GM19240 (cell line): Measurements from ENCODE around the gene NFILZ.
"Not testable (repeated sequence)": the region's sequence is repeated elsewhere in the genome, so short reads cannot be mapped to it uniquely, and the experiment has no call there.

Experiments used
- DNase-seq: peaks from one replicate; pipeline ENCODE4 v3.0.0; 2011; ENCODE audit warnings: low spot score; ENCODE audit not compliant: insufficient read length

The NFILZ gene

GRCh38 chr19:8611391-8611876, 19.0 kb upstream of the NFILZ start:
- DNase-seq, result no peak

GRCh38 chr19:8611877-8612806, 18.3 kb upstream of the NFILZ start:
- no peak for DNase-seq

GRCh38 chr19:8612807-8613171, 17.6 kb upstream of the NFILZ start:
- DNase-seq, result no peak

- DNase-seq, result no peak
These were observed 16.0 kb upstream of the NFILZ start for GRCh38 chr19:8614455-8614854.

GRCh38 chr19:8615024-8615423, 15.4 kb upstream of the NFILZ start:
- no peak for DNase-seq

GRCh38 chr19:8615813-8616596, 14.4 kb upstream of the NFILZ start:
- no peak for DNase-seq

GRCh38 chr19:8616861-8617260, 13.6 kb upstream of the NFILZ start:
- no peak for DNase-seq

GRCh38 chr19:8617325-8617724, 13.1 kb upstream of the NFILZ start:
- DNase-seq, result not testable (repeated sequence)

- DNase-seq, result no peak
These were observed 12.4 kb upstream of the NFILZ start for GRCh38 chr19:8617984-8618383.

- no peak for DNase-seq
These were observed 11.7 kb upstream of the NFILZ start for GRCh38 chr19:8618751-8619150.

GRCh38 chr19:8622886-8623285, 7.5 kb upstream of the NFILZ start:
- DNase-seq, result not testable (repeated sequence)

GRCh38 chr19:8626842-8627241, 3.6 kb upstream of the NFILZ start:
- no peak for DNase-seq

GRCh38 chr19:8629184-8629583, 1.2 kb upstream of the NFILZ start:
- no peak for DNase-seq

- no peak for DNase-seq
These were observed 477 bp downstream of the NFILZ start for GRCh38 chr19:8630796-8631424.

- no peak for DNase-seq
These were observed 989 bp downstream of the NFILZ start for GRCh38 chr19:8631425-8631819.

GRCh38 chr19:8635422-8635821, 5.0 kb downstream of the NFILZ start:
- no peak for DNase-seq

GRCh38 chr19:8637070-8637469, 6.6 kb downstream of the NFILZ start:
- not testable (repeated sequence) for DNase-seq

GRCh38 chr19:8638078-8638619, 7.7 kb downstream of the NFILZ start:
- no peak for DNase-seq

- no peak for DNase-seq
These were observed 9.5 kb downstream of the NFILZ start for GRCh38 chr19:8639821-8640401.

GRCh38 chr19:8640402-8641004, 10.1 kb downstream of the NFILZ start:
- DNase-seq, result no peak
